Body of pancreas (tissue), 4 donors: ENCODE results near the gene RGS14. TPM values are rescaled to one million over a fixed set of nuclear protein-coding genes. Genes with fewer than 3 reads are reported as not detected.

Experiments
- ATAC-seq: fragments of 150-250 bp; one replicate; pipeline ENCODE4 v1.9.1; 2016
- DNase-seq, 4 donors: peaks; one replicate each; pipeline ENCODE4 v3.0.0-alpha.2; 2019
- H3K27ac ChIP-seq, 4 donors: fragments of 200-600 bp; sonication (generic); 1 replicate in 3 of 4; 2 replicates in 1 of 4; pipeline versions ENCODE4 v1.5.1 to v1.6.1; 2016 to 2019; ENCODE audit warnings: mild to moderate bottlenecking in 1 of 4, mixed read lengths in 1 of 4, moderate library complexity in 1 of 4
- H3K27me3 ChIP-seq, 2 donors: fragments of 200-600 bp; sonication (generic); one replicate each; pipeline ENCODE4 v1.6.0; 2016; ENCODE audit warnings: mild to moderate bottlenecking in 1 of 2
- H3K36me3 ChIP-seq, 2 donors: fragments of 200-600 bp; sonication (generic); replicated peaks in 1 of 2; 2 replicates each; pipeline ENCODE4 v1.5.1; 2016; ENCODE audit warnings: low read depth in 2 of 2; ENCODE audit not compliant: insufficient read depth in 1 of 2
- H3K4me1 ChIP-seq: fragments of 200-600 bp; sonication (generic); one replicate; pipeline ENCODE4 v1.6.0; 2016
- H3K4me3 ChIP-seq, 2 donors: fragments of 200-600 bp; sonication (generic); 1 replicate in 1 of 2; 2 replicates in 1 of 2; pipeline ENCODE4 v1.5.1; 2016 to 2019
- H3K9me3 ChIP-seq, 3 donors: fragments of 200-600 bp; sonication (generic); 1 replicate in 2 of 3; 2 replicates in 1 of 3; pipeline ENCODE4 v1.5.1; 2016
- CTCF ChIP-seq, 7 experiments: fragments of 450-650 bp in 4 of 7; fragments of 200-600 bp in 3 of 7; sonication (generic) in 3 of 7; IDR thresholded peaks; one replicate each; pipeline ENCODE4 v1.5.1; 2016 to 2019; ENCODE audit warnings: antibody characterized with exemption in 7 of 7
- POLR2A ChIP-seq, 3 donors: fragments of 450-650 bp; IDR thresholded peaks; one replicate each; pipeline ENCODE4 v1.6.1; 2016; ENCODE audit warnings: antibody characterized with exemption in 3 of 3, mild to moderate bottlenecking in 2 of 3
- WGBS, 2 donors: methylation state at CpG; one replicate each; pipeline ENCODE4 v1.1.5; 2017; 5-methylcytosine and 5-hydroxymethylcytosine counted together
- intact Hi-C: fragments of 100-400 bp; cut with DNase I; formaldehyde crosslinking; loops from one replicate; pipeline ENCODE4 v1.15.1; 2023
- total RNA-seq, 2 donors: library from RNA; depleted of rRNA; stranded (reverse); fragments of >200 nt; gene quantifications; one replicate each; pipeline ENCODE4 v1.1.0, GENCODE V29; 2016

The RGS14 gene
- total RNA-seq, 2 donors from 2014 or later: 15.0 to 39.2 TPM

- DNase-seq (peak; percentile 76 to 86 (median 79)), ATAC-seq (peak; percentile 66)
- Histone ChIP-seq H3K27ac (peak overlapping the region; percentile 51 to 75 (median 68)), H3K4me1 (peaks cover 44% of the 10 kb centered on the region), H3K27me3 (no peaks in the 10 kb centered on the region), H3K9me3 (no peaks in the 10 kb centered on the region), H3K4me3 (peak overlapping the region in 1 of 2 donors; percentile 25), H3K36me3 (no peaks in the 10 kb centered on the region)
- intact Hi-C loops: no loop called here
- TF ChIP-seq CTCF (IDR thresholded peaks at IDR 0.05) (peak in 4 of 7 experiments; percentile 4 to 33 (median 20)), POLR2A (IDR thresholded peaks at IDR 0.05) (peak in 2 of 3 donors; percentile 50 to 53)
- WGBS, 2 donors: 3 to 9% methylated on average over 29 to 54 of the region's 59 CpGs
These were observed 5.1 kb downstream of the RGS14 start for GRCh38 chr5:177362610-177363507.

GRCh38 chr5:177363565-177363964 is 5.8 kb downstream of the RGS14 start:
- intact Hi-C loops: no loop called here
- no peak overlapping the region for H3K4me3 ChIP-seq
- no peaks in the 10 kb centered on the region for H3K36me3 ChIP-seq
- no peak for TF ChIP-seq POLR2A (IDR thresholded peaks at IDR 0.05)
- TF ChIP-seq CTCF (IDR thresholded peaks at IDR 0.05): no peak
- H3K27me3 ChIP-seq: no peaks in the 10 kb centered on the region
- no peaks in the 10 kb centered on the region for H3K9me3 ChIP-seq
- no peak for ATAC-seq
- H3K27ac ChIP-seq: peak overlapping the region in 3 of 4 donors; percentile 51 to 75 (median 72)
- DNase-seq: no peak
- peaks cover 51% of the 10 kb centered on the region for H3K4me1 ChIP-seq
- 31 to 33% methylated on average over 10 of the region's 10 CpGs for WGBS, 2 donors

GRCh38 chr5:177364159-177364962 is 6.6 kb downstream of the RGS14 start:
- intact Hi-C loops: no loop called here

GRCh38 chr5:177365845-177366527 is 8.3 kb downstream of the RGS14 start:
- Histone ChIP-seq H3K27me3 (no peaks in the 10 kb centered on the region), H3K27ac (peak overlapping the region; percentile 94 to 97 (median 96)), H3K4me3 (no peak overlapping the region), H3K9me3 (no peaks in the 10 kb centered on the region), H3K36me3 (no peaks in the 10 kb centered on the region), H3K4me1 (peaks cover 71% of the 10 kb centered on the region)
- DNase-seq: no peak
- intact Hi-C loops: no loop called here
- WGBS, 2 donors: 72 to 77% methylated on average over 14 of the region's 14 CpGs
- ATAC-seq: no peak
- TF ChIP-seq CTCF (IDR thresholded peaks at IDR 0.05) (no peak), POLR2A (IDR thresholded peaks at IDR 0.05) (no peak)

More at GRCh38 chr5:177364159-177364962, 6.6 kb downstream of the RGS14 start:
- H3K27ac ChIP-seq: no peak overlapping the region
- no peaks in the 10 kb centered on the region for H3K27me3 ChIP-seq
- WGBS, 2 donors: 87 to 89% methylated on average over 10 to 11 of the region's 11 CpGs
- H3K4me1 ChIP-seq: peaks cover 59% of the 10 kb centered on the region
- no peak overlapping the region for H3K4me3 ChIP-seq
- no peak for DNase-seq
- no peaks in the 10 kb centered on the region for H3K9me3 ChIP-seq
- no peaks in the 10 kb centered on the region for H3K36me3 ChIP-seq
- TF ChIP-seq POLR2A (IDR thresholded peaks at IDR 0.05) (no peak), CTCF (IDR thresholded peaks at IDR 0.05) (no peak)
- no peak for ATAC-seq
